ENCODE results near the gene PRKAR2B.
A peak's percentile ranks its signal among the peaks of the same experiment; 100 is the strongest.

Gene PRKAR2B

DNA sequence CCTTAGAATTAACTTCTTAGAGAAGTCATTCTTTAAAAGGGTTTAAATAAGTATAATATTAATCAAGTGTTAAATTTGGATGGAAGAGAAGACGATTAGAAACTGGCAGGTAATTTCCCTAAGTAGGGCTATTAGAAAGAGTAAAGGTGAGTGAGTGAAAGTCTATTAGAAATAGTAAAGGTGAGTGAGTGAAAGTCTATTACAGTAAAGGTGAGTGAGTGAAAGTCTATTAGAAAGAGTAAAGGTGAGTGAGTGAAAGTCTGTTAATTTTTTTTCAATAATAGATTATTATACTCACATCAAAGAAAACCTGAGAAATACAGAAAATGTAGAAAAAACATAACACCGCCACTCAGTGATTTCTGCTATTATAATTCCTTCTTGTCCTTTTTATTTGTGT is 113.5 kb downstream of the PRKAR2B start:
- DNase-seq (ENCODE audit: low spot score) = no peak

DNA sequence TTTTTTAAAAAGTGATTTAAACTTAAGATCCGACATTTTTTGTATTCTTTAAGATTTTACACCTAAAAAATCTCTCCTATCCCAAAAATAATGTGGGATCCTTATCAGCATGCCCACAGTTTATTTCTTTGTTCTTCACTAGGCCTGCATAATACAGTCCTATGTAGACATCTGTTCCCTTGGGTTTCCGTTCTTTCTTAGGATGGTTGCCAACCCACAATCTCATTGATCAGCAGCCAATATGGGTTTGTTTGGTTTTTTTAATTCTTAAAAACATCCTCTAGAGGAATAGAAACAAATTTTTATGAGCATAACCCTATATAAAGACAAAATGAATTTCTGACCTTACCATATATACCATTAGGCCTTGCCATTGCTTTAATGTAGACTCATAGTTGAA is 115.9 kb downstream of the PRKAR2B start:
- DNase-seq (ENCODE audit: low spot score) = no peak

DNA sequence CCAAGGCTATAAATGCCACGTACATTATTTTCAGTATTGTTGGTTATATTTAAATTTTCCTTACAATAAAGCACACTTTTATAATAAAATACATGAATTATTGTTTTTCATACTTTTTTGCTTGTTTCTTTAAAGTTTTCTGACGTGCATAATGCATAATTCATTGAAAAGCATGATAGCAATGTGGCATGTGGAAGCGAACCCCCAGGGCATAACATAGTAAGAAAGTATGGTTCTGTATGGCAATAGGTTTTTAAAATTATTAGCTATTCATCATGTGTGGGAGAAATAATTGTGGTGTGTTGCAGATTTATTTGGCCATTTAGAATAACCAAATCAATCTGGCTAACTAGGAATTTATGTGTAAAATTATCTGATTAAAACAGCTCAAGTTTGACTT is 116.9 kb downstream of the PRKAR2B start:
- DNase-seq (ENCODE audit: low spot score) = no peak

DNA sequence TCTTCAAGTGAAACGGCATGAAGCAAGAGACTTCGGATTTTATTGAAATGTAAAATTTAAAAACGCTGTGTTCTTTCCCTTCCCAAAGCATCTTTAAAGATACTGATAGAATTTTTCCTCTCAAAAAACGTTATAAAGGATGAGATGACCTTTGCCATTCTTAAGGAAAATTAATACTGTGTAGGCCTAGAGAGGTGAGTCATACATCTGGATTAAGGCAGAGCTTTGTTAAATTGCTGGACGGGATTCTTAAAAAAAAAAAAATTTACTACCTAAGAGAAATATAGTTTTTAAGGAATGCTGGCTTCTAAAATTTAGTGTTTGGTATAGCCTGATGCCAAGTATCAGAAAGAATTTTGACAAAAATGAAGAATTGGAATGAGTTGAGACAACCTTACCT is 118.0 kb downstream of the PRKAR2B start:
- DNase-seq (ENCODE audit: low spot score) = no peak

DNA sequence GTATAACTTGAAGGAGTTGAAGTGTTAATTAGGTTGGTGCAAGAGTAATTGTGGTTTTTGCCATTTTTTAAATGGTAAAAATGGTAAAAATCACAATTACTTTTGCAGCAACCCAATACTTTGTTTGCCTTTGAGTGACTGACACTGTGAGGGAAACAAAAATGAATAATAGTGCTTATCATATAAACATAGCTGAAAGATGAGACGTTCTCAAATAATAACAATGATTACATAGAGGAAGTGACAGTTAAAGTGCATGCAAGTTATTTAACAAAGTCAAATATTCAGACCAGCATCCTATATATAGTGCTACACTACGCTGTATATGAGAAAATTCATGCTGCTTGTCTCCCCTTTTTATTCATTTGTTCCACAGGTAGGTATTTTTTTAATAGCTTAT is 119.6 kb downstream of the PRKAR2B start:
- no peak for DNase-seq (ENCODE audit: low spot score)

DNA sequence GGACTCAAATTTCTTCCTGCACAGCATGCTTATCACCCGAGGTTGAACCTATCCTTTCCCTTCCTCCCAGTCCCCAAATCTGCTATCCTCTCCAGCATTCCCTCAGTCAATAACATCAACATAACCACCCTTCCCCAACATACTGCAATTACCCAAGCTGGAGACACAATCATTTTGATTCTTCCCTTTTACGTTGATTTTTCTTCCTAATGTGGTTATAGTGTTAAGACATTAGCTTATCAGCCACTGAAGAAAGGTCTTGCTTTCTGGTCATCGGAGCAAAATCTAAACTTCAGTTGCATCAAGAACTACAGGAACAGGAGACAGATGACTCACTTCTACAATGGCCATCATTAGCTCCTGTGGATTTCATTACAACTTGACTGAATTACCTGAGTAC is 120.8 kb downstream of the PRKAR2B start:
- DNase-seq (ENCODE audit: low spot score) = no peak

DNA sequence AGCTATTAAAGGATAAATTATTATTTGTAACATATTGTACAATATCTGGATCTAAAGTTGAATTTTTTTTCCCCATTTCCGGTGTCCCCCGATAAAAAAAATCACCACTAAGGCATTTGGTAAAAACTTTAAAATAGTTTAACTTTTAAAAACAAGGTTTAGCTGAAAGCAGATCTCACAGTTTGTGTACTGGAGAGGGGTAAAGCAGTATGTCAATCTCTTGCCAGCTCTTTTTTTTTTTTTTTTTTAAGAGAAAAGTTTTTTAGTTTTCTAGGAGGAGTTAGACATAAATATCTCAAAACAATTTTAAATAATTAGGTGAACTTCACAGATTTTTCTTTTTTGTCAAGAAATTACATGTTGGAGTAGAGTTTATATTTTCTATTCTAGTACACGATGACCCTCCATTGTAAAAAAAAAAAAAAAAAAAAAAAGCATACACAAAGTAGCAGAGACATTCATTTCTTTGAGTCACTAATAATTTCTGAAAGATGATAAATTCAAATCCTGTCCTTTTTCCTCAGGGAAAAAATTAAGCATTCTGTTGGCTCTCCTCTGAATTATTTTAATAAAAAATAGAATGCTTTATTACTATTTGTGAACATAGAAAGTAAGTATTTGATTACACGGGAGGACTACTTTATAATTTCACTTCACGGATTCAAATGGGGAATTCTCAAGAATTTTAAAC is 122.4 kb downstream of the PRKAR2B start:
- no peak for DNase-seq (ENCODE audit: low spot score)

DNA sequence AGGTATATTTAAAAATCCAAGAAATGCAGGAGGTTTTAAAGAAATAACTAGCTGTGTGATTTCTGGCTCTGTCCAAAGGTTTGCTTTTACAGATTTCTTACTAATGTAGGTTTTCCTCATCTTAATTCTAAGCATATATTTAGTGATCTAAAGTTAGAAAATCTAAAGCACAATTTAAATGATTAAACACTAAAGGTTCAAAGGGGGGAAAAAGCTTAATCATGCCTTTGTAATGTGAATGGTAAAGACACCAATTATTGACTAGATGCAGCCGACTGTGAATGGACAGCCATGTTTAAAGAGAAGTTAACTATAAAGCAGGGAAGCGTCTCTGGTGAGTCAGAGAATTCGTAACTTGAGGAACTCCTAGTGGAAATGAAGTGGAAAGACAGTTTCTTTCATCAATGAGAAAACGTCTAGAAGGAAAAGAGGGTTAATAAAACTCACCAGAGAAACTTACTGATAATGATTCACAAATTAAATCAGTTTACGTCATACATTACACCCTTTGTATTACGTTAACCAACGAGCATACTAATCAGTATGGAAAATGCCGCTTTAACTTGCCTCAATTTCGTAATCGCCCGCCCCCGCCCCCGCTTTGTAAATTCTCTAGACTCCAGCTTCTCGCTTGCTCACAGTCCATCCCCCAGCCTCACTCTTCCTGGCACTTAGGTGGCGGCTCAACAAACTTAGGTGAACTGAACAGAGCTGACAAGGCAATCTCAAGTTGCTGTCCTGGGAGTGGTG is 123.2 kb downstream of the PRKAR2B start:
- peak; percentile 39 for DNase-seq (ENCODE audit: low spot score)

DNA sequence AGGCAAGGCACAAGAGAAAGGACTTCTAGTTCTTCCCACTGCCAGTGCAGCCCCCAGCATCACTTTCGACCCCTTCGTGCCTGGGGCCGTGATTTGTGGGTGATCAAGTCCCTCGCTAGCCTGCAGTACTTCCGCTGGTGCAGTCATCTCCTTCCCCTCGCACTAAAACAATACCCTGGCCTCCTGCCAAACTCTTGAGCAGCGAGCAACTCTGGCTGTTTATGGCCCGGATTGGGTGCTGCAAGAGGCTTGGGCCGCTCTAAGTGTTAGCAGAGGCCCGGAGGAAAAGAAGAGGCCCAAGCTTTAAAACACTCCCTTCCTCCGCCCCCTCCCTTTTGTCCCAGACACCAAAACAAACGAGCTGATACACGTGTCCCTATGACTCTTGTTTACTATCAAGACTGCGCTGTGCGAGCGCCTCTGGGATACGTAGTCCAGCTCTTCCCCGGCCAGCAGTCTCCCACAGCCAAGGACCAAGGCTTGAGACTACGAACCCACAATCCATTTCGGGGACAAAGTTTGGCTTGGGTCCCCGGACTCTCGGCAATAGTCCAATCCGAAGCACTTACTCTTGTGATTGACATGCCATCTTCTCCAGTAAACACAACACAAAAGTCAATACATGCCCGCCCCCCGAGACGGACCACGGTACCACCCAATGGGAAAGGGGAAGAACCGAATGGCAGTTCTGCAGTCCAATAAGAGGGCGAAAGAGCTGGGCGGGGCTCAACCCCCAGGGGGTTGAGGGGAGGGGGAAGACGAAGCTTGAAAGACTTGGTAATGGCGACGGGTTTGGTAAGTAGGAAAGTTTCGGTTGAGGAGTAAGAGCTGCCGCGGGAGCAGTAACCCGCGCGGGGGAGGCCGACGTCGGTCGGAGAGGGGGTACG is 124.0 kb downstream of the PRKAR2B start, which contains the start of gene HBP1:
TSS of gene HBP1 (plus strand) at position 771 of the 887 bp plus-strand sequence. CDS start 10,891 bp downstream, outside the sequence.
- peak; percentile 95 for DNase-seq (ENCODE audit: low spot score)

DNA sequence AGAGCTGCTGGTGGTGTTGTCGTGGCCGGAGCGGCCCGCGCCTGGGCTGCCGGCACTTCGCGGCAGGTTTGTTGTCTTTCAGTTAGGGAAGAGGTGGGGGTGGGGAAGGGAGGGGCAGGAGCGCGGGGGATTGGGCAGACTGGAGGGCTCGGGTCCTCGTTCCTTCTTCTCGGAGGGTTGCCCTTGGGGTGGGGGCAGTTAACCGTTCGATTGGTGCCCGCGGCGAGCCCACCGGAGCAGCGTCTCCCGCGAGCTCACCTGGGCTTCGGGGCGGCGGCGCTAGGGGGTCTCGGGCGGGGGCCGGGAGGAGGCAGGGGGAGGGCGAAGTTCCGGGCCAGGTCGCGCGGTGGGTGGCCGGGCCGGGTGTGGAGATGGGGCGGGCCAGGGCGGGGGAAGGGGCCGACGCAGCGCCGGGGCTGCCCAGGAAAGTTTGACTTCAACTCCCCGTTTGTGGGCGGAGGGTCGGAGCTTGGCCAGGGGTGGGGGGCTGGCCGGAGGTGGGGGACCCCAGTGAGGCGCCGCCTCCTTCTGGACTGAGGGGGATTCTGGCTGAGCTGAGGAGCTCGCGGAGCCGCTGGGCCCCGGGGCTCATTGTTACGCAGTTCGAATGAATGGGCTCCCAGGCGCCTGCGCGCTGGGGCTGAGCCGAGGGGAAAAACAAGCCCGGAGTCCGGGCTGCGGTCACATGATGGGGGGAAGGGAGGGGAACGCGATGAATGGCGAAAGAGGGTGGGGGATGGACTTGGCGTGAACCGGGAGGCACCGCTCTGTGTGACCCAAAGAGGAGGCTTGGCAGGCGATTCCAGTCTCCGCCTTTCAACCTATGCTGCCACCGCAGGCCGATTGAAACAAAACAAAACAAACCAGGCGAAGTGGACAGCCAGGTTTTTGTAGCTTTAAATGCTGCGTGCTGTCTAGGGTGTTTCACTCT is 124.9 kb downstream of the PRKAR2B start:
- DNase-seq (ENCODE audit: low spot score) = peak; percentile 87

DNA sequence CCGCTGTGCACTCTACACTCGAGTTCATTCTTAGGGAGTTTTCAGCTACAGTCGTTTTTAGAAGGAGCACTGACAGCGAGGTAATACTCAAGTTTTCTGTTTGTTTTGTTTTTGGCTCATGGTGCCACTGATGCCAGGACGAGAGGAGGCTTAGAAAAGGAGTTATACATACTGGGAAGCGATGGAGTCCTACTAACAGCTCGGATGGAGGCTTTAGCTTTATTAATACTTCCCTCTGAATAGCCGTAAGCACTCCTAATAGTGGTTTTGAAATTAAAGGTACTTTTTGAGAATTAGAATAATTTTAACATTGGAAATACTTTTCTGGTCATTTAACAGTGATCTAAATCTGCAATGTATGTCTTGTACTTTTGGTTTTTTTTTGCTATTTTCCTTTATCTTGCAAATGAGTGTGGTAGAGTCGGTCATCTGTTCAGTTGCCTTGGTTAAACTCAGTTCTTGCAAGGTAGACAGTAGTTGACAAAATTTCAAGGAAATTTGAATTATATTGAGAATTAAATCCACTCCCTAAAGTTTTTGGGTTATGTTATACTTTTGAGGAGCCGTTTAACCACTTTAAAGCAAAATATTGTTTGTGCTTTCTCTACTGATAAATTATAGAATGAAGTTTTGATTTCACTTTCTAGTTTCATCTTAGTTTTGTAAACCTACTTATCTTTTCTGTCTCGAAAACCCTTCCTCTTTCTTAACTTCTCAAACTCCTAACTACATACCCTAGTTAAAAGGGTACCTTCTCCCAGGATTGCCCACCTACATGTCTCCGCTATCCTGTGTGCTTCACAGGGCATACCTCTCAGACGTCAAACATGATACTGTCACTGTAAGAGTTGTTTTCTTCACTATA is 125.8 kb downstream of the PRKAR2B start:
- DNase-seq (ENCODE audit: low spot score) = no peak

DNA sequence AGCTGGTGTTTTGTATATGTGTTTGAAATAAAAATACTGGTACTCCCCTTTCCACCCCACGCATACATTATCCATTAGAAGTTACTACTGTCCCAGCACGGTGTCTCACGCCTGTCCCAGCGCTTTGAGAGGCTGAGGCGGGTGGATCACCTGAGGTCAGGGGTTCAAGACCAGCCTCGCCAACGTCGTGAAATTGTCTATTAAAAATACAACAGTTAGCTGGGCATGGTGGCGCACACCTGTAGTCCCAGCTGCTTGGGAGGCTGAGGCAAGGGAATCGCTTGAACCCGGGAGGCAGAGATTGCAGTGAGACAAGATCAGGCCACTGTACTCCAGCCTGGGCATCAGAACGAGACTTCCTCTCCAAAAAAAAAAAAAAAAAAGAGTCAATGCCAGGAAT is 127.0 kb downstream of the PRKAR2B start:
- DNase-seq (ENCODE audit: low spot score) = no peak

DNA sequence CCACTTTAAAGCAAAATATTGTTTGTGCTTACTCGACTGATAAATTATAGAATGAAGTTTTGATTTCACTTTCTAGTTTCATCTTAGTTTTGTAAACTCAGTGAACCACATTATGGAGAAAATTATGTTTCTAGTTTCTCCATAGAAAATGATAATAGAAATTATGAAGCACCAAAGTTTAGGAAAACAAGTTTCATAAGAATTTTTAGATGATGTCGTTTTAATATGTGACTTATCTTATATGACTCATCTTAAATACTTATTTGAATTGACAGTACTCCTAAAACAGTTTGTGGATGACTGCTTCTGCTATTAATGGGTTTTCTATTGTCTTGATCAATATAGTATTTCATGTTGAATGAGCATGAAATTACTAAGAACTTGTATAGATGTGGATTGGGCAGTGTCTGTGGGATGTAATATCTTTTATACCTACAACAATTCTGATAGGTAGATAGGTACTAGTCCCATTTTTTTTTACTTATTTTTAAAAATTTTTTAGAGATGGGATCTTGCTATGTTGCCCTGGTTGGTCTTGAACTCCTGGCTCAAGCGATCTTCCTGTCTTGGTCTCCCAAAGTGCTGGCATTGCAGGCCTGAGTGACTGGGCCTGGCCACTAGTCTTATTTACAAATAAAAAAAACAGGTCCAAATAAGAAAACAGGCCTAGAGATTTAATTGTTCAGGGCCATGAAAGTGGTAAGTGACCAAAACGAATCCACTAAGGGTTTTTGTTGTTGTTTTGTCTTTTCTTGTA is 127.9 kb downstream of the PRKAR2B start:
- no peak for DNase-seq (ENCODE audit: low spot score)

DNA sequence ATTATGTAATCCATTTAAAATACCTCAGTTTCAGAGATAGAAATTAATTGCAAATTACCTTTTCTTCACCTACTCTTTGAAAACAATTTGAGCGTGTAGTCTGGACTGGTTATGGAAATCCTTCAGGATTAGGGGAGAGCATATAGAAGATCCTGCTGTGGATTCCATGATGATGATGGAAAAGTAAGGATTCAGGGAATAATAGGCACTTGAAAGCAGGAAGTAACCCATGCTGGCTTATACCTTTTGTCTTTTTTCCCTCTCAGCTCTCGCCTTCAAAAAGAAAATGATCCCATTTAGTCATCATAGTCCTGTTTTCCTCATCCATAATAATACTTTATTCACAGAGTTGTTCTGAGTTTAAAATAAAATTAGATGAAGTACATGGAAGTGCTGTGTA is 128.7 kb downstream of the PRKAR2B start:
- DNase-seq (ENCODE audit: low spot score) = no peak

DNA sequence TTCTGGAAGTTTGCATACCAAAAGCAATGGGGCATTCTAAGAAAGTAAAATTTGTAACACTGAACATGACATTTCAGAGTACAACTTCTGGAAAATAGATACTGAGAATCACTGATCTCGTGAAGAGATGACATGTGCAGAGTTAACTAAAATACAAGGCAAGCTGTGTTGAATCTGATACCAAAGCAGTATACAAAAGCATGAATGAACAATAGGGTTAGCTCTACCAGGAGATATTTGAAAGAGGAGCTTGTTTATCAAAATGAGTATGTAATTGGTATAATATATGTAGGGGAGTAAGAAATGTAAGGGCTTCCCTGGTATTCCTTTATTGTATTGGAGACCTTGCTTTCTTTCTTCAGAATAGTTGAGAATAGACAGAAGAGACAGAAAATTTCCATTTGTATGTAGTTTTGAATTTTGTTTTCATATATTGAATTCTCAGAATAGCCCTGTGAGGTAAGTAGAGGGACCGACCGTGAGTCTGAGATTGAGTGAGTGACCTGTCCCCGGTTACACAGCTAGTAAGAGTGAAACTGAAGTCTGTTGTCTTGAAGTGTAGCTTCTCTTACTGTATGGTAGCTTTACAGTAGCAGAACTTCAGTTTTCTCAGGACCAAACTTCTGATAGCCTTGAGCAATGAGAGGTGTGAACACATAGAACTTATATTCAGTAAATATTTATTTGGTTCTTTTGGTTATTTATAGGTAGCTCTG is 129.3 kb downstream of the PRKAR2B start:
- DNase-seq (ENCODE audit: low spot score) = no peak

DNA sequence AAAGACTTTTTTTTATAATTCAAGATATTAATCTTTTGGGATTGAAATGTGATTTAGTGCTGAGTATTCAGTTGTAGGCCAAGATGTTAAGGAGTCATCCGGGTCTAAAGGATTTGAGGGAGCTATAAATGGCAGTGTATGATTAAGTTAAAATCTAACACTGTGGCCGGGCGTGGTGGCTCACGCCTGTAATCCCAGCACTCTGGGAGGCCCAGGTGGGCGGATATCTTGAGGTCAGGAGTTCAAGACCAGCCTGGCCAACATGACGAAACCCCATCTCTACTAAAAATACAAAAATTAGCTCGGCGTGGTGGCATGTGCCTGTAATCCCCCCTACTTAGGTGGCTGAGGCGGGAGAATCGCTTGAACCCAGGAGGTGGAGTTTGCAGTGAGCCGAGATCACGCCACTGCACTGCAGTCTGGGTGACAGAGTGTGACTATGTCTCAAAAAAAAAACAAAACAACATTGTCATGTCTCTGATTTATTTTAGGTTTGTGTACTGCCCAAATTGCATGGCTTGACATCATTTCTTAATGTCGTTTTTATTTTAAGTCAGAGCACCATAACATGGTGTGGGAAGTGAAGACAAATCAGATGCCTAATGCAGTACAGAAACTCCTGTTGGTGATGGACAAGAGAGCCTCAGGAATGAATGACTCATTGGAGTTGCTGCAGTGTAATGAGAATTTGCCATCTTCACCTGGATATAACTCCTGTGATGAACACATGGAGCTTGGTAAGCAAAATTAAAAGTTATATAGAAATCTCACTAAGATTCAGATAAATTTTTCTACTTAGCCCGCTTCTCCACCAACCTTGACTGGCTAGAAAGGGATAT is 135.0 kb downstream of the PRKAR2B start:
- DNase-seq (ENCODE audit: low spot score) = no peak

DNA sequence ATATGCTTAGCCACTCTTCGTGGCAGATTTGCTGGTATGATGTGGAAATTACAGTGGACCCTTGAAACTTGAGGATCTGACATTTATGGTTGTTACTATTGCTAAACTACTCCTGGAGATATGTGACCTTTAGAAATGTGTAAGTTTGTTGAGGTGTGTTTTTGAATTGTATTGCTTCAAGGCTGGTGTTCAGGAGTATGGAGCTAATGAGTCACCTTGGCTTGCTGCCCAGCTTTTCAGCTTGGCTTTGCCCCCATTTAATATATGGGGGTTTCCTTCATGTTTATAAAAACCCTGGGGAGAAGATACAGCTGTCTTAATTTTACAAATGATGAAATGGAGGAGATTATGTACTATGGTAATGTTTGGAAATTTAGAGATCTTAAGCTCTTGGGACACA is 135.9 kb downstream of the PRKAR2B start:
- no peak for DNase-seq (ENCODE audit: low spot score)

DNA sequence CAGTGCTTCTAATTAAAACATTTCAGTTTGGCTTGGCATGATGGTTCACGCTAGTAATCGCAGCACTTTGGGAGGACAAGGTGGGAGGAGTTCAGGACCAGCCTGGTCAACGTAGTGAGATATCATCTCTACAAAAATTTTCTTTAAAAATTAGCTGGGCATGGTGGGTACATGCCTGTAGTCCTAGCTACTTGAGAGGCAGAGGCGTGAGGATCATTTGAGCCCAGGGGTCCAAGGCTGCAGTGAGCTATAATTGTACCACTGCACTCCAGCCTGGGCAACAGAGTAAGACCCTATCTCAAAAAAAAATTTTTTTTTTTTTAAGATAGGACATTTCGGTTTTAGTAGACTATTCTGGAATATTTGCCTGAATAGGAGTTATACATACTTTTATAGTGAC is 136.7 kb downstream of the PRKAR2B start:
- no peak for DNase-seq (ENCODE audit: low spot score)

All from HuH-7.5 (cell line).